ENCODE results near the gene FAM184B.
"Not testable (repeated sequence)": the region's sequence is repeated elsewhere in the genome, so short reads cannot be mapped to it uniquely, and the experiment has no call there.

FAM184B gene

DNA sequence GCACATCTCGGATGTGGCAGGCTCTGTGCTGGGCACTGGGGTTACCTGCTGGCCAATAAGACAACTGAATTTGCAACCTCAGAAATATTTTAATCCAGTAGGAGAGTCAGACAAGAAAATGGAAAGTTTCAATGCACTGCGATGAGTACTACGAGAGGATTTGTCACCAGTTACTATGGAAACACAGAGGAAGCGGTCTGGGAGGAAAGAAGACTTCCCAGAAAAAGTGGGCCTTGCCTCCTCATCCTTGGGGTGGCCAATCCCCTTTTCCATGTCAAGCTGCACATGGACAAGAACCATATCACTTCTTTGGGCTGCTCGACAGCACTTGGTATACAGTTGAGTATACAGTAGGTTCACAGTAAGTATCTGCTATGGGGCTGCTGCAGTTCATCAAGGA is 67.6 kb downstream of the FAM184B start:
- no peak for DNase-seq

DNA sequence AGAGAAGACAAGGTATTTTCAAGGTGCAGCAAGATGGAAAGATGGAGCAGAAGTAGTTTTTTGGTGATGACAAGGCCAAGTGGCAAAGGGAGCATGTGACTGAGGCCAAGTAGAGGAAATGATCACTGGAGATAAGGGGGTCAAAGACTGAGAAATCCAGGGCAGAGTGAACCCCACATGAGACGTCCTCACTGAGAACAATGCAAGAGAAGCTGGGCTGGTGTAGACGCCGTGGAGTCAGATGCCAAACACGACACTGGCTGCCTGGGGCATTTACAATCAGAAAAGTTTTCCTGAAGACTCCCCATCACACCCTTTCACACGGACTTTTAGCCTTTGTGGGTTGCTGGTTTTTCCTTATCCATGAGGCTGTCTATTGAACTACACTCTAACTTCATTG is 69.3 kb downstream of the FAM184B start:
- DNase-seq = no peak

DNA sequence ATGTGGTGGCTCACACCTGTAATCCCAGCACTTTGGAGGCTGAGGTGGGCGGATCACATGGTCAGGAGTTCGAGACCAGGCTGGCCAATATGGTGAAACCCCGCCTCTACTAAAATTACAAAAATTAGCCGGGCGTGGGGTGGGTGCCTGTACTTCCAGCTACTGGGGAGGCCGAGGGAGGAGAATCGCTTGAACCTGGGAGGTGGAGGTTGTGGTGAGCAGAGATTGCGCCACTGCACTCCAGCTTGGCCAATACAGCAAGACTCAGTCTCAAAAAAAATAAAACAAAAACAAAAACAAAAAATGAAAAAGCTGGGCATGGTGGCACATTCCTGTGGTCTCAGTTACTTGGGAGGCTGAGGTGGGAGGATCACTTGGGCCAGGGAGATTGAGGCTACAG is 70.2 kb downstream of the FAM184B start:
- not testable (repeated sequence) for DNase-seq

DNA sequence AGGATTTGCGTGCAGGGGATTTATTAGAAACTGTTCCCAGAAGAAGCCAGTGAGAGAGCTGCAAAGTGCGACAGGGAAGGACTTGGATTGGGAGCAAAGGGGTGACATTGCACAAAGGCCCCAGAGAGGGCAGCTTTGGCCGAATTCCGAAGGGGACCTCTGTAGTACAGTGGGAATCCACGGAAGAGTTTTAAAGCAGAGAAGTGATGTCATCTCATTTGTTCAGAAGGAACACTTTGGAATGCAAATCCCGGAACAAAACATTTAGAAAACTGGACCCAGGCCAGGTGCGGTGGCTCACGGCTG is 71.7 kb downstream of the FAM184B start:
- no peak for DNase-seq

DNA sequence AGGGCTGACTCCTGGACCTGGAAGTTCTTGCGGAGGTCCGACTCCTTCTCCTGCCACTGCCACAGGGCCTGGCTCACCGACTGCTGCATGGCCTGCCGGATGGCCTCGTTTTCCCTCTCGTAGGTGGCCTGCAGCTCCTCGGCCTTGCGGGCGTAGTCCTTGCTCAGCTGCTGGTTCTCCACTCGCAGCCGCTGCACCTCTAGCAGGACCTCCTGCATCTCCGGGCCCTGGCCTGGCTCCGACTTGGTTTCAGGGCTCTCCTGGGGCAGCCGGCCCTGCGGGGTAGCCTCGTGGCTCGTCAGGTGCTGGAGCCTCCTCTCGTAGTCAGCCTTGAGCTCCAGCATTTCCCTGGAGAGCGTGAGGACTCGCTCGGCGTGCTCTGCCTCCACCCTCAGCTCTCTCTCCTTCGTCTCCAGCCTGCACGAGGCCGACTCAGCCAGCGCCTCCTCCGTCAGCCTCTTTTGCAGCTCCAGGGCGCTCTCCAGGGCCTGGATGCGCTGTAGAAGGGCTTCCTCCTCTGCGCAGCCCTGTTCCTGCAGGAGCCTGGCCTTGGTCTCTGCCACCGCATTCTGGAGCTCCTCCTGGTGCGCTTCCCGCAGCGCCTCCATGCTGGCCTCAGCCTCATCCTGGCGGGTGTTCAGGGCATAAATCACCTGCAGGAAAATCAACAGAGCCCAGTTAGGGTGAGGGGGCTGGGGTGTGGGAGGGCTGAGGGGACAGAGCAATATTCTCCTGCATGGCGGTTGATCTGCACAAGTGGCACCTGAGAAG is 72.2 kb downstream of the FAM184B start:
- no peak for DNase-seq

DNA sequence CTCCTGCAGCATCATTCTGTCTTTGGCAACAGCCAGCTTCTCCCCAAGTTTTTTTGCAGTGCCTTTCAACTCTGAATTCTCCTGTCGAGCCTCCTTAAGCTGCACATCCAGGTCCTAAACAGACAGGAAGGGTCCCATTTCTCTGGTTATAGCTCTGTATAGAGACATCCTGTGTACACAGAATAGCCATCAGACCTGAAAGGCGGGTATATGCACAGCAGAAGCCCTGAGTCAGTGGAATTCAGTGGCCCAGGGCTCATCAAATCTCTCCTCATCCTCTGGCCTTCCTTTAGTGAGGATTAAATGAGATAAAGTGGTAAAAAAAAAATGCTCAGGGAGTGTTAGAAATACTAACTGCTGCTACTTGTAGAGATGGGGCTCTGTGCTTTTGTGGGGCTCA is 73.8 kb downstream of the FAM184B start:
- DNase-seq = no peak

DNA sequence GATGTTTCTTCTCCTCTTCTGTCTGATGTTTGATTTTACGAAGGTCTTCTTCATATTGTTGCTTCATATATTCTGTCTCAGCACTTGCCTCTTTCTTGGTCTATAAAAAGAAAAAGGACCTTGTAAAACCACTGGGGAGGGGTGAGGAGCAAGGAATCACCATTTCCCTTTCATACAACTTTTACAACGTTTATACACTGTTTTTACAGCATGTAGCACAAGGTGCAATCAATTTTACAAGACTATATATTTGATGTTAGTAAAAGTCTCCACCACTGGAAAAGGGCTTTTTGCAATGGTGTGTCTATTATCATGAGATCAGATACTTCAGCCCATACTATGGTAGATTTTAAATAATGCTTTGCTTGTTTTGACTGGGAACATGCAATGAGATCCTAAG is 76.3 kb downstream of the FAM184B start:
- no peak for DNase-seq

DNA sequence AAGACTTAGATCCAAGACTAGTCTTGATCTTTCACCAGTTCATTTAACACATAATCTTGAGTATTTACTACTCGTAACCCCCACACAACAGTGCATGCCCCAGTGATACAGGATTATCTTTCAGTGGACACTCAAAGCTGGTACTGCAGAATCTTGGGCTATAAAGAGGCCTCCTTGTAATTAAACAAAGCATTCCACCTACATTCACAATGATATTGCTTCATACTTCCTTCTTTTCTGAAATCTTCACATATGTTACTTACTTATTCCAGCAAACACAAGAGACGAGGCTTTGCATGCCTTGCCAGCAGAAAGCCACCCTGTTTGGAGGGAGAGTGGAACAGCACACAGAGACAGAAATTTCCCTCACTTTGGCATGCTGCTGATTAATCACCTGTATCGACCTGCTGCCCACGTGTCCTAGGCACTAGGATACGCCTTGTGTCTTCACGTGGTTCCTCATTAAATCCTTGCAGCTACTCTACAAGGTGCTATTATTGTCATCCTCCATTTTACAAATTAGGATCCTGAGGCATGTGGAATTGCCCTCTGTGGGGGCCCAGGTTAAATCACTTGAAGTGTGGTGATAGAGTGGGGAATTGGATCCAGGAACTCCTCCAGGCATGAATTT is 77.3 kb downstream of the FAM184B start:
- DNase-seq = no peak

DNA sequence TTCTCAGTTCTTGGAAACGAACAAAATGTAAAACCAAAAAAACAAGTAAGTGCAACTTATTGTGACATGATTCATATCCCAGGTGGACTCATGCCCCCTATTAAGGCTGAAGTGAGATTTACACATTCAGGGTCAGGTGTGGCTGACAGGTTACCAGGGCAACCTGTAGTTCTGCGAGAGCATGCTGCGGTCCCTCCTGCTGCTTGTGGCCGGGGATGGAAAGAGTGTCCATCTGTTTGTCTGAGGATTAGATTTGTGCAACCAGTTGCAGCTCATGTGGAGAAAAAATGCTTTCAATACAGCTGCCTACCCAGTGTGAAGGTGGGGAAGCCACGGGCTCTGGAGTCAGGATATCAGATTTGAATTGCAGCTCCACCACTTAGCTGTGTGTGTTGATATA is 78.8 kb downstream of the FAM184B start:
- DNase-seq = no peak

DNA sequence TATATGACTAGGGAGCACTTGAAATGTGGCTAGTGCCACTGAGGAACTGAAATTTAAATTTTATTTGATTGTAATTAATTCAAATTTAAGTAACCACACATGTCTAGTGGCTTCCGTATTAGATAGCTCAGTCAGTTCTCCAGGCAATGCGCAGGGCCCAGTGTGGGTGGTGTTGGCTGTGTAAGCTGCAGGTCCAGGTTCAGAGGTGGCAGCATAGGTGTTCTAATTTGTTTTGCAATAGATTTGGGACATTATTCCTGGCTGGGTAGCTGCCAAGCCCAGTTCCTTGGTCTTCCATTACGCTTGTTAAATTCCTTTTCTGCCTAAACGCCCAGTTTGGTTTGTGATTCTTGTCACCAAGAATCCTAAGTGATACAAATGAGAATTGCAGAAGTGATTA is 79.5 kb downstream of the FAM184B start:
- DNase-seq = no peak

DNA sequence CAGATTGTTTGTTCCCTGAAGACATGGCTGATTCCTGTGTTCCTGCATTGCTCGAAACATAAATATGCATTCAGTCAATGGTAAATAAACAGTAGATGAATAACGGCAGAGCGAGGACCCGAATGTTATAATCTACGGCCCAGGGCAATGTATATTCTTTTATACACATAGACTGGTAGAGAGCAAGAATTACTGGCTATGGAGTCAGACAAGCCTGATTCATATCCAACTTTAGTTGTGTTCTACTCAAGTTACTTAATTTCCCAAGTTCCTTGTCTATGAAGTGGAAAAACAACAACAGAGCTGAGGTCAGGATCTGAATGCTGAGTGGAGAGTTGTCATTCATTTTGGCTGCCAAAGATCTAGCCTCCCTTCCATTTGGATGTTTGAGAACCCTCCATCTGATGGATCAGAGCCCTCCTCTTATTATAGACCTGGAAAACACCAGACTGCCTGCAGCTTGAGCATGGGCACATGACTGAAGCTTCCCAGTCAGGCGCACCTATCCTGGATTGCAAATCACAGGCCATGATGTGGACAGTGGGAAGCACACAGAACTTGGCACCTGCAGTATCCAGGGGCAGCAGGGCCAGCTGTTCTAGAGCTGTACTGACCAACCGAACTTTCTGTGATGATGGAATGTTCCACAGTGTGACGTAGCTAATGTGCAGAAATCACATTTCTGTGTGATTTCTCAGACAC is 80.1 kb downstream of the FAM184B start:
- no peak for DNase-seq

DNA sequence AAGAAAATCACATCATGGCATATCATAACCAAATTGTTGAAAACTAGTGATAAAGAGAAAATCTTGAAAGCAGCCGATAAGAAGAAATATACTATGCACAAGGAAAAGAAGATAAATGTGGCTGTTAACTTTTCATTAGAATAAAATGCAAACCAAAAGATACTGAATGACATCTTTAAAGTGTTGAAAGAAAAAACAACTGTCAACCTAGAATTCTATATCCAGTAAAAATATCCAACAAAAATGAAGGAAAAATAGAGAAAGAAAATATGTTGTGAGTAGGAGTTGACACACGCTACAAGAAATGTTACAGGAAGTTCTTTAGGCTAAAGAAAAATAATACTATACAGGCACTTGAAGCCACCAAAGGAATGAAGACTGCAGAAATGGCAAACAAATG is 82.0 kb downstream of the FAM184B start:
- DNase-seq = no peak

DNA sequence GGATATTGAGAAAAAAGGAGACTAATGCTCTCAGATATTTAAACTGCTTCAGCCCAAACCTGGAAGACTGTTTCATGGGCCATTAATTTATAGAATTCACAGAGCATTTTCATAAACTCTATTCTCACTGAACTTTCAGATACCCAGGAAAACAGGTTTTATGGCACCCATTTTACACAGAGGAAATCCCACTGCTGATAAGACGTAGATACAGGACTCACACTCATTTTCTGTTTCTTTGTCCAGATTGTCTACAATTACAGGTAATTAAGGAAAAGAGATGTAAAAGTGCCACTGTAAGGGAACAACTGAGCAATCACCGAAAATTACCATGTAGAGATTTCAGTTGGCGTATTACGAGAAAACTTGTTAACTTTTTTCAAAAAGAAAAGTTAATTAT is 83.3 kb downstream of the FAM184B start:
- DNase-seq = no peak

DNA sequence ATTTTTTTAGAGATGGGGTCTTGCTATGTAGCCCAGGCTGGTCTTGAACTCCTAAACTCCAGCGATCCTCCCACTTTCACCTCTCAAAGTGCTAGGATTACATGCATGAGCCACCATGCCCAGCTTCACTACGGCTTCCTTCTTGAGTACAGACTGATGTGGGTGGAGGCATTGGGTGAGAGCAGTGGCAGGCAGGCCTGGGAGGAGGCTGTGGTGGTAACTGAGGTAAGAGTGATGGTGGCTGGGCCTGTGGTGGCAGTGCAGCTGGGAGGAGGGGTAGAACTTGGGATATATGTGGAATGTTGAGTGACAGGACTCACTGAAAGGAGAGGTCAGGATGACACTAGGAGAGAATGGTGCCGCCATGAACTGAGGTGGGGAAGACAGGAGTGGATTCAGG is 86.1 kb downstream of the FAM184B start:
- no peak for DNase-seq

DNA sequence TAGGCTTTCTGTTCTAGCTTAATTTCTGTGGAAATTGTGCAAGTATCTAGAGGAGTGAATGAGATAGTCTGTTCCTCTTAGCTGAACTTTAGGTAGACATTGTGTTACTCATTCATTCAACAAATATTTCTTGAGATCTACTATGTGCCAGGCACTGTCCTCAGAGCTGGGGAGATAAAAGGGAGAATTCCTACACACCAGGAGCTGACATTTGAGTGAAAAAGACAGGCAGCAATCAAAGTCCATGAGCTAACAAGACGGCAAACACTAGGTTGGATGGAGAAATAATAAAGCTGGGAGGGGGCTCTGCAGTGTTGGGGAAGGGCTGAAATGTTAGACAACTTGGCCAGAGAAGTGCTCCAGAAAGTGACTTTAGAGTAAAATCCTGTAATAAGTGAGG is 86.9 kb downstream of the FAM184B start:
- no peak for DNase-seq

DNA sequence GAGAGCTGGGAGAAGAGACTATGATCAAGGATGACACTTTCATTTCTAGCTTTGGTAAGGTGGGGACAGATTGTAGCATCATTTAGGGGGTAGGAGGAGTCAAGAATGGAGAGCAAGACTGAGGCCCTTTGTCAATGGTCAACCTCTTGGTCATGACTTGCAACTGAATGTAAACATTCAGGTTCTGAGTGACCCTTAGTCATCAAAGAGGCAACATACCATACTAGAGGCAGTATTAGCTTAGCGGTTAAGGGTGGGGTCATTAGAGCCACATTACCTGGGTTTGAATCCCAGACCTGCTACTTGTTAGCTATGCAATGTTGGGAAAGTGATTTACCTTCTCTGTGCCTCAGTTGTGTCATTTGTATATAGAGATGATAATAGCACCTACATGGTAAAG is 90.5 kb downstream of the FAM184B start:
- no peak for DNase-seq

DNA sequence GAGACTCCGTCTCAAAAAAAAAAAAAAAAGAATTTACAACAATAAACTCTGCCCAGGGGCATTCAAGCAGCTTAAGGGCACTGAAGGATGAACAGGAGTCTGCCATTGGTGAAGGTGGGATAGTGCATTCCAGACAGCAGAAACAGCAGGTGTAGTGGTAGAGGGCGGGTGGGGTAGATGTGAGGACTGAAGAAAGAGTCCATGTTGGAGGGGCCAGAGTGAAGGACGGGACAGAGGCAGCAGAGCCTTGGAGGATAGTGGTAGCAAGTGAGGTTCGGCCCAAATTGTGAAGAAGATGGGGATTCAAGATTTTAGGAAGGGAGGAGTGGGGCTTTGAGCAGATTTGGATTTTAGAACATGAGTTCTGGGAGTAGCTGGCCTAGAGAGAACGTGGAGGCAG is 91.3 kb downstream of the FAM184B start:
- no peak for DNase-seq

DNA sequence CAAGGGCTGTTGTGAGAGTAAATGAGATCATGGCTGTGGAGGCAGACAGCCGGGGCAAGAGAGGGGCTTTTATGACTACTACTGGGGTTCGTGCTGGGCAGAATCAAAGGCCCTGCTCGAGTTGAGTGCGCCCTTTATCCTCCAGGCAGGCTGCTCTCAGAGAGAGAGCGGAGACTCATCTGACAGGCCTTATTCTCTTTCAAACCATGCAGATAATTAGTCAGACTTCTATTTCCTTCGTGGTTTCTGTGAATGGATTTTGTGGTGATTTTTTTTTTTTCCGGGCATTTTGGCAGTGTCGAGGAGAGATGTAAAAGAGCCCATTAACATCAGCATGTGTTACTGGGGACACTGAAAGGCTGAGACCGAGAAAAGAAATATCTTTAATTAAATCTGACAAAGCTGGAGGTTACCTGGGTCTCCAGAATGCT is 93.4 kb downstream of the FAM184B start:
- DNase-seq = no peak

DNA sequence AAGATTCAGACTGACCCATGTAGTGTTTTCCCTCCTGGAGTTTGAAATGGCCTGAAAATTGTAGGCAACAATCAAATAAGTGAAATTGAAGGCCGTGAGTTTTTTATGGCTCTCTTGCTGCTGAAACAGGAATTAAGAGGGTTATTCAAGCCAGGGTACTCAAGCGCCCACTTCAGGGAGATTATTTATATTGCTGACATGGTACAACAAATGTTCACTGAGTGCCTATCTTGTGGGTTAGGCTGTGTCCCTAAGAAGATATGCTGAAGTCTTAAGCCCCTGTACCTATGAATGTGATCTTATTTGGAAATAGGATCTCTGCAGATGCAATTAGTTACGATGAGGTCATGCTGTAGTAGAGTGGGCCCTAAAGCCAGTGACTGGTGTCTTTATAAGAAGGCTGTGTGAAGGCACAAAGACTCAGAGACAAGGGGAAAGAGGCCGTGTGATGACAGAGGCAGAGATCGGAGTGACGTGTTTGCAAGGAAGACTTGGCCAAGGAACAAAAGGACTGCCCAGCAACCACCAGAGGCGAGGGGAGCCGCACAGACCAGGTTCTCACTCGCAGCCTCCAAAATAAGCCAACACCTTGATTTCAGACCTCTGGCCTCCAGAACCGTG is 94.1 kb downstream of the FAM184B start:
- DNase-seq = no peak

DNA sequence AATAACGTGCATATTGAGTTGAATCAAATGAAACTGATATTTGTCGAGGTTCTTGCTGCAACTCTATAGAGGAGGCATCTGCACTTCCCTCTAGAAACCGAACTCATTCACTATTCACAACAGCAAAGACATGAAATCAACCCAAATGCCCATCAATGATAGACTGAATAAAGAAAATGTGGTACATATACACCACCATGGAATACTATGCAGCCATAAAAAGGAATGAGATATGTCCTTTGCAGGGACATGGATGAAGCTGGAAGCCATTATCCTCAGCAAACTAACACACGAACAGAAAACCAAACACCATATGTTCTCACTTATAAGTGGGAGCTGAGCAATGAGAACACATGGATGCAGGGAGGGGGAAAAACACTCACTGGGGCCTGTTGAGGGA is 96.8 kb downstream of the FAM184B start:
- not testable (repeated sequence) for DNase-seq

DNA sequence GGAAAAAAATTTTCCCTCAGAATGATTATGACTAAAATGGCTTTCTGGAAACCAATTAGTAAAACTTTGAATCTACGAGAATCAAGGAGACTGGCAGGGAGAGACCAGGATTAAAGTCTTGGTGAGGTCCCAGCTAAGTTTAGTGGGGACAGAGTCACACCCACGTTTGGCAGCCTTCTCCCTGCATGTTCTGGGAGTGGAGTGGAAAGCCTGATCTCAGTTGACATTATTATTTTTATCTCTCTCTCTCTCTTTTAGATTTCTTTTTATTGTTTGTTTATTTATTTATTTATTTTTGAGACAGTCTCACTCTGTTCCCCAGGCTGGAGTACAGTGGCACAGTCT is 99.2 kb downstream of the FAM184B start:
- no peak for DNase-seq

DNA sequence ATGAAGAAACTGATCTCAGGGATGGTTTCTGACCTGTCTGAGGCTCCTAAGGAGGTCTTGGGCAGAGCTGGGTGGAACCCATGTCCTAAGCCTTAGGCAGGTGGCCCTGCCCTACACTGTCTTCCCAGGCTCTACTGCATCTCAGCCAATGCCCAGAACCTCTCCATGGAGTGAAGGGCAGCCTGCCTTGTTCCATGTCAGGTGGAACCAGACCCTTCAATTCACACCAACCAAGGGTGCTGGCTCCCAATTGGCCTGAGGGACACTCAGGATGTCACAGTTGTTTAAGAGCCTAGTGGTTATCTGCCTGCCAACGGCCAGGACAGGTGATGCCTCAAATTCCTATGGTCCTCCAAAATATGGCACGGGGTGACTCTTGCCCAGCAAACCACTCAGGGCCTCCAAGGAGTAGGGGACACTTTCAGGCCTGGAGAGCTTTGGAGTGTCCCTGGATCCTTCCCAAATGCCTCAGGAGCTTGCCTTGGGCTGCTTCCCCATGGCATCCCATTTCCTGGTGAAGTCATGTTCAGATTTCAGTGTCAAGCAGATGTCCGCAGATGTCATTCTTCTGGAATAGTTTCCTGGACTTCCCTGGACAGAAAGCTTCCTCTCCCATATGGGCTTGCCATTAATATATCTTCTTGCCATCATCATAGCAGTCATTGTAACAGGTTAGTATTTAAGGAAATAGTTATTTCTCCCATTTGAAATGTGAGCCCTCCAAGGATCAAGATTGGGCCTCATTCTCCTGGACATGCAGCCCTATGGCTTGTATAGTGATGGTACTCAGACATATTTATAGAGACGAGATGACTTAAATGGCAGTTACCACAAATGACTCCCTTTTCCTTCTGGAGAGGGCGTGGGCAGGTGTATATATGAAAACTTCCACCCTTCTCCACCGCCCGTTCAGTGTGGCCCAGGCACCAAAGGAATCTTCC is 99.9 kb downstream of the FAM184B start:
- no peak for DNase-seq

Measured in SIG-M5 (cell line).